Fibroblast of skin of left biceps (primary cell): ENCODE data around the gene OAS2.
"Not testable (repeated sequence)": the region's sequence is repeated elsewhere in the genome, so short reads cannot be mapped to it uniquely, and the experiment has no call there.

Experiments
- DNase-seq, 2 experiments: peaks; one replicate each; pipeline ENCODE4 v3.0.0-alpha.2; 2013; ENCODE audit warnings: low read depth in 2 of 2

Gene OAS2

GRCh38 chr12:112950701-112951100 lies 27.6 kb upstream of the OAS2 start:
- DNase-seq: no peak

DNA sequence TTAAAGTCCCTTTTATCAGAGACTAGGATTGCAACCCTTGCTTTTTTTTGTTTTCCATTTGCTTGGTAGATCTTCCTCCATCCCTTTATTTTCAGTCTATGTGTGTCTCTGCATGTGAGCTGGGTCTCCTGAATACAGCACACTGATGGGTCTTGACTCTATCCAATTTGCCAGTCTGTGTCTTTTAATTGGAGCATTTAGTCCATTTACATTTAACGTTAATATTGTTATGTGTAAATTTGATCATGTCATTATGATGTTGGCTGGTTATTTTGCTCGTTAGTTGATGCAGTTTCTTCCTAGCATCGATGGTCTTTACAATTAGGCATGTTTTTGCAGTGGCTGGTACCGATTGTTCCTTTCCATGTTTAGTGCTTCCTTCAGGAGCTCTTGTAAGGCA lies 21.2 kb upstream of the OAS2 start:
- DNase-seq: not testable (repeated sequence)

- no peak for DNase-seq
These were observed 17.2 kb upstream of the OAS2 start for GRCh38 chr12:112961074-112961473.

DNA sequence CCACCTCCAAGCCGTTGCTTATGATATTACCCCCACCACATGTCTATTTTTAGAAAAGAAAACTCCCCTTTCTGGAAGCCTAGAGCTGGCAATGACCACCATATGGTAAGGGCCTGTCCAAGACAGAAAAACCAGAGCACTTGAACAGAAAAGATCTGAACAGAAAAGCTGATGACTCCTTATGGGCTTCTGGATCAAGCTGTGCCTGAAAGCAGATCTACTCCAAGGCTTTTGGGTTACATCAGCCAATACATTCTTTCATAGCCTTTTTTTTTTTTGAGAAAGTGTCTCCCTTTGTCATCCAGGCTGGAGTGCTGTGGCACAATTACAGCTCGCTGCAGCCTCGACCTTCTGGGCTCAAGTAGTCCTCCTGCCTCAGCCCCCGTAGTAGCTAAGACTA lies 16.8 kb upstream of the OAS2 start:
- no peak for DNase-seq

GRCh38 chr12:112962561-112962960 lies 15.8 kb upstream of the OAS2 start:
- no peak for DNase-seq

- no peak for DNase-seq
These were observed 15.0 kb upstream of the OAS2 start for GRCh38 chr12:112963227-112963861.

DNA sequence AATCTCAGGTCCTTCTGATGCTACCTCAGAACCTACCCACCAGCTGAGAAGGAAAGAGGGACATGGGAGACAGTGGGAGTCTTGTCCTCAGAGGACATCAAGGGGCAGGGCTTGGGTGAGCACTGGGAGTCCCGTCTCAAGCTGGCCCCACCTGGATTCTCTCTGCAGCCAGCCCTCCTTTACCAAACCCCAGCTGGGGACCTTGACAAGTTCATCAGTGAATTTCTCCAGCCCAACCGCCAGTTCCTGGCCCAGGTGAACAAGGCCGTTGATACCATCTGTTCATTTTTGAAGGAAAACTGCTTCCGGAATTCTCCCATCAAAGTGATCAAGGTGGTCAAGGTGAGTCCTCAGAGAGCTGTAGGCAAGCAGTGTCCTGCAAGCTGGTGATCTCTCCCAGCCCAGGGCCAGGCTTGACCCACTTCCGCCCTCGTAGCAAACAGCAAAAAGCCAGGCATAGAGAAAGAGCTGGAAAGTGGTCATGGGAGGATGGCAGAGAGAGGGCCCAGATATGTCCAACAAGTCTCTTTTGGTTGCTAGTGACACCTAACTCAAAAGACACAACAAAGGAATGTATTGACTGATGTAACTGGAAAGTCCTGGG lies 14.2 kb upstream of the OAS2 start:
- DNase-seq: no peak

- DNase-seq: no peak
These were observed 13.4 kb upstream of the OAS2 start for GRCh38 chr12:112964915-112965314.

- DNase-seq: no peak
These were observed 12.7 kb upstream of the OAS2 start for GRCh38 chr12:112965643-112966042.

GRCh38 chr12:112967306-112967705 lies 11.0 kb upstream of the OAS2 start:
- DNase-seq: no peak

DNA sequence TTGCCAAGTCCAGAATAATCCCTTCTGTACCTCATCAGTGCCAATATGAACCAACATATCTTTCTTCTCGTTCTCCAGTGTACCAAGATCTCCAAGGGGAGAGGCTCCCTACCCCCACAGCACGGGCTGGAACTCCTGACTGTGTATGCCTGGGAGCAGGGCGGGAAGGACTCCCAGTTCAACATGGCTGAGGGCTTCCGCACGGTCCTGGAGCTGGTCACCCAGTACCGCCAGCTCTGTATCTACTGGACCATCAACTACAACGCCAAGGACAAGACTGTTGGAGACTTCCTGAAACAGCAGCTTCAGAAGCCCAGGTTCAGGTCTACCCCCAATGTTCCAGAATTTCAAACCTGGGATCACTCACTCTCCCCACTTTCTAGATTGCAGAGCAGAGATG lies 10.5 kb upstream of the OAS2 start:
- DNase-seq: no peak

DNA sequence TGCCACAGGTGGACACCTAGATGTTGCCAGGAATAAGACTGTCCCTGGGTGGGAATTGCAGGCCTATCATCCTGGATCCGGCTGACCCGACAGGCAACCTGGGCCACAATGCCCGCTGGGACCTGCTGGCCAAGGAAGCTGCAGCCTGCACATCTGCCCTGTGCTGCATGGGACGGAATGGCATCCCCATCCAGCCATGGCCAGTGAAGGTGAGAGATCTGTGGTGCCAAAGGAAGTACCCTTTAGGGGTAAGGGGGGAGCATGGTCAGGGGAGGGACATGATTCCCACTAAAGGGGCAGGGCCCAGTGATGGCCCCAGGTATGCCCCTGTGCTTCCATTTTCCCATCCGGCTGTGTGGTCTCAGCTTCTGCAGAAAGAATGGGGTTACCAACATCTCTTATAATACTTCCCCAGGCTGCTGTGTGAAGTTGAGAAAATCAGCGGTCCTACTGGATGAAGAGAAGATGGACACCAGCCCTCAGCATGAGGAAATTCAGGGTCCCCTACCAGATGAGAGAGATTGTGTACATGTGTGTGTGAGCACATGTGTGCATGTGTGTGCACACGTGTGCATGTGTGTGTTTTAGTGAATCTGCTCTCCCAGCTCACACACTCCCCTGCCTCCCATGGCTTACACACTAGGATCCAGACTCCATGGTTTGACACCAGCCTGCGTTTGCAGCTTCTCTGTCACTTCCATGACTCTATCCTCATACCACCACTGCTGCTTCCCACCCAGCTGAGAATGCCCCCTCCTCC lies 8.6 kb upstream of the OAS2 start:
- DNase-seq: no peak

- no peak for DNase-seq
These were observed 7.9 kb upstream of the OAS2 start for GRCh38 chr12:112970391-112970790.

- peak in 1 of 2 experiments; percentile 6 for DNase-seq
These were observed 7.1 kb upstream of the OAS2 start for GRCh38 chr12:112971248-112971647.

DNA sequence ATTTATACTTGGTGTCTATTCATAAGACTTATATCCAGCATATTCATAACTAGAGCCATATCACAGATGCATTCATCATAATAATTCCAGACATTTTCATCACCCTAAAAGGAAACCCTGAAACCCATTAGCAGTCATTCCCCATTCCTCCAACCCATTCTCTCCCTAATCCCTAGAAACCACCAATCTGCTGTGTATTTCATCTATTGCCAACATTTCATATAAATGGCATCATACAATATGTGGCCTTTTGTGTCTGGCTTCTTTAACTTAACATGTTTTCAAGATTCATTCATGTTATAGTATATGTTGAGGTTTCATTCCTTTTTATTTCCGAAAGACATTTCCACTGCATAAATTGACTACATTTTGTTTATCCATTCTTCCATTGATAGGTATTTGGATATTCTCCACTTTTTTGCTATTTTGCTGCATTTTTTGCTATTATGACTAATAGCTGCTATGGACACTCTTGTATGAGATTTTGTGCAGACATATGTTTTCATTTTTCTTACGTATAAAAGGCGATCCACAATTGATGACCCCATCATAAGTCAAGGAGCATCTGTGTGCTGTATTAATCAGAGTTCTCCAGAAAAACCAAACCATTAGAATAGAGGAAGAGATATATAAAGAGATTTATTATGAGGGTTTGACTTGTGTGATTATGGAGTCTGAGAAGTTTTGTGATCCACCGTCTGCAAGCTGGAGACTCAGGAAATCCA lies 5.1 kb upstream of the OAS2 start:
- DNase-seq: peak; percentile 62 to 66

- no peak for DNase-seq
These were observed 4.5 kb upstream of the OAS2 start for GRCh38 chr12:112973818-112974231.

DNA sequence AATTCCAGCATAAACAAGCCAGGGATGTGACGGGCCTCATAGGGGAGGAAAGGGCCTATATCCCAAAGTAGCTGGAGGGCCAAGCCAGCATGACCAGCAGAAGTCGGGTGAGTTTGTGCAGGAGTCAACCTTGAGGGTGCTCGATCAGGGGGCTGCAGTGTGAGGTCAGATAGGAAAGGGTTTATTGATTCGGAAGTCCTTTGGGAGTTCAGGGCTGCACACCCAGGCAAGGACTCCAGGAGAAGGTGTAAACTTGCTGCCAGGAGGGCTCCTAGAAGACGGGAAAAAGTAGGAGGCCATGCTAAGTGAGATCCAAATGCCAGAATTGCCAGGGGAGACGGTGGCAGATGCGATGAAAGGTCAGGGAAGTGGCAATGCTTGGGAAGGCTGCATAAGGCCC lies 3.4 kb upstream of the OAS2 start:
- no peak for DNase-seq

DNA sequence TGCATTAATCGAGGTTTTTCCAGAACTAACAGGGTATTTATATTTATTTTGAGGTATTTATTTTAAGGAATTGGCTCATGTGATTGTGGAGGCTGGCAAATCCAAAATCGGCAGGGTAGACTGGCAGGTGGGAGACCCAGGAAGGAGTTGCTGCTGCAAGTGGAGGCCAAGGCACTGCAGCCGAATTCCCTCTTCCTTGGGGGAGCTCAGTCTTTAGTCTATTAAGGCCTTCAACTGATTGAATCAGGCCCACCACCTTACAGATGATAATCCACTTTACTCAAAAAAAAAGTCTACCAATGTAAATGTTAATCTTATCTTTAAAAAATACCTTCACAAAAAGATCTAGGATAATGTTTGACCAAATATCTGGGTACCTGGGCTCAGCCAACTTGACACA lies 1.2 kb upstream of the OAS2 start:
- DNase-seq: no peak

- DNase-seq: no peak
These were observed 678 bp upstream of the OAS2 start for GRCh38 chr12:112977641-112978040.

GRCh38 chr12:112979041-112979680 lies 842 bp downstream of the OAS2 start:
- DNase-seq: no peak

DNA sequence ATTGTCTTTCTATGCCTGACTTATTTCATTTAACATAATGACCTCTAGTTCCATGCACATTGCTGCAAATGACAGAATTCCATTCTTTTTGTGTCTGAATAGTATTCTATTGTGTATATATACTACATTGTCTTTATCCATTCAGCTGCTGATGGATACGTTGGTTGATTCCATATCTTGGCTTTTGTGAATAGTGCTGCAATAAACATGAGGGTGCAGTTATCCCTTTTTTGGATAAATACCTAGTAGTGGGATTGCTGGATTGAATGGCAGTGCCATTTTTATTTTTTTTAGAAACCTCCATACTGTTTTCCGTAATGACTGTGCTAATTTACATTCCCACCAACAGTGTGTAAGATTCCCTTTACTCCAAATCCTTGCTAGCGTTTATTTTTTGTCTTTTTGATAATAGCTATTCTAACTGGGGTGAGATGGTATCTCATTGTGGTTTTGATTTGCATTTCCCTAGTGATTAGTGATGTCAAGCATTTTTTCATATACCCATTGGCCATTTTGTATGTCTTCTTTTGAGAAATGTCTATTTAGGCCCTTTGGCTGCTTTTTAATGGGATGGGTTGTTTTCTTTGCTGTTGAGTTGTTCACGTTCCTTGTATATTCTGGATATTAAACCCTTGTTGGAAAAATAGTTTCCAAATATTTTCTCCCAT lies 2.3 kb downstream of the OAS2 start:
- no peak for DNase-seq
